HepG2 (cell line): ENCODE results near the gene ARHGAP10. TPM values are rescaled to one million over a fixed set of nuclear protein-coding genes. Genes with fewer than 3 reads are reported as not detected.

ENCODE experiments used
- ATAC-seq: fragments of 200-7000 bp; cut with Tn5 transposase; 3 replicates; pipeline ENCODE4 v1.9.1; 2020; ENCODE audit warnings: mild to moderate bottlenecking, moderate library complexity
- BruUV-seq: library from RNA; stranded (reverse); fragments of 400-500 nt; replicated peaks from 2 replicates; lab custom pipeline; 2021; lab: Mats Ljungman, UMichigan
- CTCF ChIA-PET: fragments of 300-600 bp; formaldehyde crosslinking; extraction: SDS; loops from one replicate; lab custom pipeline; 2021; ENCODE audit warnings: low total read pairs, inconsistent platforms, low intra/inter-chr PET ratio; lab: Yijun Ruan, JAX
- POLR2A ChIA-PET: fragments of 350-600 bp; sonication (Branson Sonifier 250); formaldehyde crosslinking; loops from one replicate; lab custom pipeline; 2020; ENCODE audit warnings: antibody characterized with exemption, inconsistent platforms; lab: Yijun Ruan, JAX
- DNase-seq: peaks from one replicate; pipeline ENCODE4 v3.0.0-alpha.2; 2015; ENCODE audit warnings: low spot score
- FAIRE-seq: peaks from 3 replicates; lab custom pipeline; 2011; peaks lifted over from hg19 to GRCh38; lab: Jason Lieb, UNC
- H2AFZ ChIP-seq: one replicate; pipeline ENCODE4 v1.6.1; 2011; ENCODE audit warnings: low read length, inconsistent platforms
- H3K27ac ChIP-seq: fragments of 300-600 bp; 3 replicates; pipeline ENCODE4 v1.8.0; 2011; ENCODE audit warnings: mixed run types, mild to moderate bottlenecking, mixed read lengths, low read length, inconsistent platforms; ENCODE audit not compliant: insufficient read depth; ENCODE audit errors: extremely low read length
- H3K27me3 ChIP-seq, 2 experiments: fragments of 200-600 bp in 1 of 2; 2 replicates in 1 of 2; 3 replicates in 1 of 2; pipeline versions ENCODE4 v1.6.0 to v1.8.0; 2011; ENCODE audit warnings: low read length in 2 of 2, mild to moderate bottlenecking in 2 of 2, moderate library complexity in 2 of 2, inconsistent platforms in 1 of 2; ENCODE audit not compliant: insufficient read depth in 2 of 2, control insufficient read depth in 1 of 2
- H3K36me3 ChIP-seq, 2 experiments: fragments of 200-600 bp in 1 of 2; replicated peaks in 1 of 2; 2 replicates in 1 of 2; 3 replicates in 1 of 2; pipeline versions ENCODE4 v1.5.1 to v1.8.0; 2011; ENCODE audit warnings: low read length in 2 of 2, inconsistent platforms in 1 of 2; ENCODE audit not compliant: insufficient read depth in 2 of 2, control insufficient read depth in 1 of 2
- H3K4me1 ChIP-seq: 2 replicates; pipeline ENCODE4 v1.5.1; 2012; ENCODE audit warnings: low read length, inconsistent platforms; ENCODE audit not compliant: insufficient read depth
- H3K4me2 ChIP-seq: 2 replicates; pipeline ENCODE4 v1.6.0; 2011; ENCODE audit warnings: low read depth, low read length, inconsistent platforms
- H3K4me3 ChIP-seq, 3 experiments: fragments of 200-600 bp in 1 of 3; sonication (generic), shearing (Covaris generic) in 1 of 3; replicated peaks in 1 of 3; 2 replicates each; pipeline ENCODE4 v1.5.1; 2011 to 2016; ENCODE audit warnings: low read length in 3 of 3, inconsistent platforms in 2 of 3, low read depth in 2 of 3, mild to moderate bottlenecking in 2 of 3, control low read depth in 1 of 3, mixed read lengths in 1 of 3; ENCODE audit not compliant: insufficient read depth in 1 of 3
- H3K79me2 ChIP-seq: one replicate; pipeline ENCODE4 v1.6.1; 2011; ENCODE audit warnings: low read length, inconsistent platforms; ENCODE audit not compliant: insufficient read depth
- H3K9ac ChIP-seq: 2 replicates; pipeline ENCODE4 v1.6.0; 2011; ENCODE audit warnings: mild to moderate bottlenecking, low read depth, low read length, inconsistent platforms; ENCODE audit not compliant: insufficient read depth
- H3K9me3 ChIP-seq: 2 replicates; pipeline ENCODE4 v1.5.1; 2012; ENCODE audit warnings: mild to moderate bottlenecking, low read length
- H4K20me1 ChIP-seq: 2 replicates; pipeline ENCODE4 v1.6.0; 2011; ENCODE audit warnings: inconsistent platforms, mild to moderate bottlenecking, low read length, moderate library complexity; ENCODE audit not compliant: insufficient read depth
- CCDC6 ChIP-seq: sonication (generic); formaldehyde crosslinking; IDR thresholded peaks from 2 replicates; pipeline ENCODE4 v1.8.1; 2022; ENCODE audit warnings: mild to moderate bottlenecking, missing genetic modification reagents, moderate library complexity
- CTCF ChIP-seq: sonication (generic); formaldehyde crosslinking; IDR thresholded peaks from 2 replicates; pipeline ENCODE4 v1.5.0; 2020; ENCODE audit warnings: mild to moderate bottlenecking, missing genetic modification reagents, moderate library complexity
- FOXO1 ChIP-seq: sonication (generic); formaldehyde crosslinking; IDR thresholded peaks from 2 replicates; pipeline ENCODE4 v1.4.0; 2020; ENCODE audit warnings: missing genetic modification reagents
- HNF1B ChIP-seq: sonication (generic); formaldehyde crosslinking; IDR thresholded peaks from 2 replicates; pipeline ENCODE4 v1.5.1; 2020; ENCODE audit warnings: mild to moderate bottlenecking, moderate library complexity, missing genetic modification reagents
- JARID2 ChIP-seq: sonication (generic); formaldehyde crosslinking; IDR thresholded peaks from 2 replicates; pipeline ENCODE4 v1.8.1; 2023; ENCODE audit warnings: missing genetic modification reagents, inconsistent platforms; ENCODE audit not compliant: insufficient replicate concordance
- MAZ ChIP-seq, 2 experiments: sonication (generic) in 1 of 2; formaldehyde crosslinking in 1 of 2; IDR thresholded peaks; 2 replicates each; pipeline versions ENCODE4 v1.5.0 to v1.6.1; 2012 to 2020; ENCODE audit warnings: low read depth in 2 of 2, mild to moderate bottlenecking in 2 of 2, borderline replicate concordance in 1 of 2, improper control_type of control experiment in 1 of 2, low read length in 1 of 2, missing genetic modification reagents in 1 of 2, moderate library complexity in 1 of 2
- MTERF4 ChIP-seq: sonication (generic); formaldehyde crosslinking; IDR thresholded peaks from 2 replicates; pipeline ENCODE4 v1.8.0; 2023; ENCODE audit warnings: mild to moderate bottlenecking, missing genetic modification reagents
- PBX2 ChIP-seq: IDR thresholded peaks from 2 replicates; pipeline ENCODE4 v1.6.1; 2016; ENCODE audit warnings: control low read depth
- PHB2 ChIP-seq: fragments of 450-650 bp; IDR thresholded peaks from 2 replicates; pipeline ENCODE4 v1.6.1; 2018; ENCODE audit not compliant: partially characterized antibody
- SNAPC2 ChIP-seq: sonication (generic); formaldehyde crosslinking; IDR thresholded peaks from 2 replicates; pipeline ENCODE4 v1.8.1; 2022; ENCODE audit warnings: mild to moderate bottlenecking, missing genetic modification reagents
- SRSF4 ChIP-seq: fragments of 200-400 bp; formaldehyde crosslinking; IDR thresholded peaks from one replicate; pipeline ENCODE4 v1.6.1; 2018; ENCODE audit warnings: mild to moderate bottlenecking, low read depth, low read length, moderate library complexity; ENCODE audit not compliant: poor library complexity, severe bottlenecking
- ZBTB8A ChIP-seq: sonication (generic); formaldehyde crosslinking; IDR thresholded peaks from 2 replicates; pipeline ENCODE4 v1.4.0; 2020; ENCODE audit warnings: mild to moderate bottlenecking, low read depth, missing genetic modification reagents, borderline replicate concordance
- ZNF101 ChIP-seq: sonication (generic); formaldehyde crosslinking; IDR thresholded peaks from 2 replicates; pipeline ENCODE4 v1.4.0; 2020; ENCODE audit warnings: mild to moderate bottlenecking, low read depth, missing genetic modification reagents, borderline replicate concordance
- ZNF136 ChIP-seq: sonication (generic); formaldehyde crosslinking; IDR thresholded peaks from 2 replicates; pipeline ENCODE4 v1.8.1; 2022; ENCODE audit warnings: low read depth, mild to moderate bottlenecking, moderate library complexity, missing genetic modification reagents
- ZNF17 ChIP-seq: sonication (generic); formaldehyde crosslinking; IDR thresholded peaks from 2 replicates; pipeline ENCODE4 v1.5.0; 2020; ENCODE audit warnings: mild to moderate bottlenecking, missing genetic modification reagents
- ZNF30 ChIP-seq: sonication (generic); formaldehyde crosslinking; IDR thresholded peaks from 2 replicates; pipeline ENCODE4 v1.5.0; 2020; ENCODE audit warnings: mild to moderate bottlenecking, missing genetic modification reagents
- ZNF460 ChIP-seq: sonication (generic); formaldehyde crosslinking; IDR thresholded peaks from 2 replicates; pipeline ENCODE4 v1.5.1; 2020; ENCODE audit warnings: missing genetic modification reagents, mild to moderate bottlenecking, borderline replicate concordance
- ZNF761 ChIP-seq: sonication (generic); formaldehyde crosslinking; conservative IDR thresholded peaks from 2 replicates; pipeline ENCODE4 v1.4.0; 2020; ENCODE audit warnings: mild to moderate bottlenecking, missing genetic modification reagents
- WGBS: methylation state at CpG from one replicate; pipeline ENCODE4 v1.1.6; 2017; ENCODE audit warnings: low lambda C conversion rate; 5-methylcytosine and 5-hydroxymethylcytosine counted together
- in situ Hi-C: cut with HindIII; loops from 2 replicates; pipeline ENCODE4 v1.10.0; 2017; ENCODE audit warnings: low pct_unique_long_range_greater_than_20kb; ENCODE audit not compliant: extremely low pct_ligation_motif_present
- intact Hi-C: fragments of 100-400 bp; cut with micrococcal nuclease; formaldehyde crosslinking; loops from one replicate; pipeline ENCODE4 v1.10.0; 2022; ENCODE audit not compliant: unreplicated experiment
- polyA plus RNA-seq, 8 experiments: library from polyadenylated mRNA; depleted of rRNA in 3 of 8; stranded (reverse) in 7 of 8; unstranded in 1 of 8; fragments of >200 nt; fragmentation: Illumina TruSeq in 4 of 8; extraction: Trizol in 4 of 8; gene quantifications; 2 replicates each; pipeline versions ENCODE4 v1.2.1 to v1.2.3, GENCODE V29; 2011 to 2016; ENCODE audit warnings: low read depth in 4 of 8, missing spikeins in 1 of 8, mixed read lengths in 1 of 8; ENCODE audit not compliant: insufficient read depth in 1 of 8
- total RNA-seq, 5 experiments: library from RNA; depleted of rRNA; stranded (reverse); fragments of >200 nt; fragmentation: Illumina TruSeq; extraction: Trizol; gene quantifications; 2 replicates each; pipeline ENCODE4 v1.2.3, GENCODE V29; 2016; ENCODE audit warnings: low read depth in 1 of 5

ARHGAP10 gene
- total and polyA plus RNA-seq, 2 of the 13 experiments (the other 11 are each of a cell fraction or from before 2014, with no cell fraction given), result 0.45 to 1.6 TPM

- H3K4me1 ChIP-seq, result no peaks in the 10 kb centered on the region
- intact Hi-C loops (no loop called here), in situ Hi-C loops (no loop called here)
- H3K4me2 ChIP-seq, result no peak overlapping the region
- BruUV-seq, result no TSS peak
- DNase-seq (no peak), ATAC-seq (no peak), FAIRE-seq (no peak)
- H3K27ac ChIP-seq, result no peak overlapping the region
- H3K9me3 ChIP-seq, result no peaks in the 10 kb centered on the region
- no peaks in the 10 kb centered on the region for H3K36me3 ChIP-seq
- no peaks in the 10 kb centered on the region for H3K27me3 ChIP-seq
- H3K9ac ChIP-seq, result no peak overlapping the region
- ChIA-PET POLR2A (no interaction called here), CTCF (no interaction called here)
- no peak overlapping the region for H2AFZ ChIP-seq
- WGBS, result 71% methylated on average over 9 of the region's 9 CpGs
- TF ChIP-seq ZNF460 (CRISPR knock-in tag) (no peak), ZNF17 (no peak), ZNF136 (no peak), ZNF101 (no peak), FOXO1 (CRISPR knock-in tag) (no peak), ZNF30 (no peak), JARID2 (CRISPR knock-in tag) (no peak), PHB2 (no peak), CCDC6 (no peak), PBX2 (CRISPR knock-in tag) (no peak), SNAPC2 (CRISPR knock-in tag) (no peak), SRSF4 (no peak), ZBTB8A (CRISPR knock-in tag) (no peak), MTERF4 (CRISPR knock-in tag) (no peak), CTCF (CRISPR knock-in tag) (no peak), ZNF761 (CRISPR knock-in tag) (no peak), HNF1B (CRISPR knock-in tag) (no peak), MAZ (IDR thresholded peaks at IDR 0.05; ENCODE audit: borderline replicate concordance, low read depth, low read length) (no peak), MAZ (CRISPR knock-in tag; IDR thresholded peaks at IDR 0.05; ENCODE audit: low read depth) (no peak)
- H3K4me3 ChIP-seq, result no peak overlapping the region
- no peaks in the 10 kb centered on the region for H3K79me2 ChIP-seq
- no peaks in the 10 kb centered on the region for H4K20me1 ChIP-seq
These were observed 332.6 kb downstream of the ARHGAP10 start for GRCh38 chr4:148064451-148064850.
